ENCODE results near the gene LYPD6B. TPM values are rescaled to one million over a fixed set of nuclear protein-coding genes. Genes with fewer than 3 reads are reported as not detected.

LYPD6B gene
- total RNA-seq, 1 experiment from 2014 or later = not detected

GRCh38 chr2:149180226-149180875, 141.9 kb downstream of the LYPD6B start:
- Histone ChIP-seq H3K27ac (no peak overlapping the region), H3K4me1 (no peaks in the 10 kb centered on the region), H3K4me3 (no peak overlapping the region), H3K36me3 (no peaks in the 10 kb centered on the region), H3K9me3 (replicated peaks) (no peaks in the 10 kb centered on the region), H3K27me3 (no peaks in the 10 kb centered on the region)
- no peak for DNase-seq

GRCh38 chr2:149183187-149183586, 144.7 kb downstream of the LYPD6B start:
- Histone ChIP-seq H3K9me3 (replicated peaks) (no peaks in the 10 kb centered on the region), H3K27ac (no peak overlapping the region), H3K4me3 (no peak overlapping the region), H3K27me3 (no peaks in the 10 kb centered on the region), H3K36me3 (no peaks in the 10 kb centered on the region), H3K4me1 (no peaks in the 10 kb centered on the region)
- no peak for DNase-seq

- Histone ChIP-seq H3K27me3 (no peaks in the 10 kb centered on the region), H3K27ac (no peak overlapping the region), H3K4me3 (no peak overlapping the region), H3K36me3 (no peaks in the 10 kb centered on the region), H3K4me1 (no peaks in the 10 kb centered on the region), H3K9me3 (replicated peaks) (no peaks in the 10 kb centered on the region)
- DNase-seq = peak in 1 of 2 experiments; percentile 25
These were observed 146.5 kb downstream of the LYPD6B start for GRCh38 chr2:149184991-149185390.

GRCh38 chr2:149185942-149186490, 147.5 kb downstream of the LYPD6B start:
- DNase-seq = no peak

GRCh38 chr2:149187057-149187456, 148.6 kb downstream of the LYPD6B start:
- DNase-seq = no peak
- Histone ChIP-seq H3K4me1 (no peaks in the 10 kb centered on the region), H3K27me3 (no peaks in the 10 kb centered on the region), H3K9me3 (replicated peaks) (no peaks in the 10 kb centered on the region), H3K4me3 (no peak overlapping the region), H3K27ac (no peak overlapping the region), H3K36me3 (no peaks in the 10 kb centered on the region)

More at GRCh38 chr2:149185942-149186490, 147.5 kb downstream of the LYPD6B start:
- Histone ChIP-seq H3K36me3 (no peaks in the 10 kb centered on the region), H3K9me3 (replicated peaks) (no peaks in the 10 kb centered on the region), H3K27me3 (no peaks in the 10 kb centered on the region), H3K4me3 (no peak overlapping the region), H3K4me1 (no peaks in the 10 kb centered on the region), H3K27ac (no peak overlapping the region)

GRCh38 chr2:149188291-149188690, 149.8 kb downstream of the LYPD6B start:
- H3K36me3 ChIP-seq = no peaks in the 10 kb centered on the region
- no peaks in the 10 kb centered on the region for H3K4me1 ChIP-seq
- no peaks in the 10 kb centered on the region for H3K27me3 ChIP-seq
- DNase-seq = no peak
- no peak overlapping the region for H3K4me3 ChIP-seq
- H3K9me3 ChIP-seq (replicated peaks) = no peaks in the 10 kb centered on the region
- no peak overlapping the region for H3K27ac ChIP-seq

- no peak overlapping the region for H3K4me3 ChIP-seq
- no peaks in the 10 kb centered on the region for H3K4me1 ChIP-seq
- DNase-seq = no peak
These were observed 151.3 kb downstream of the LYPD6B start for GRCh38 chr2:149189769-149190168.

GRCh38 chr2:149191915-149192314, 153.4 kb downstream of the LYPD6B start:
- Histone ChIP-seq H3K9me3 (replicated peaks) (no peaks in the 10 kb centered on the region), H3K36me3 (no peaks in the 10 kb centered on the region), H3K4me3 (no peak overlapping the region), H3K27ac (no peak overlapping the region), H3K27me3 (no peaks in the 10 kb centered on the region), H3K4me1 (no peaks in the 10 kb centered on the region)
- DNase-seq = no peak

More at GRCh38 chr2:149189769-149190168, 151.3 kb downstream of the LYPD6B start:
- Histone ChIP-seq H3K36me3 (no peaks in the 10 kb centered on the region), H3K27me3 (no peaks in the 10 kb centered on the region), H3K27ac (no peak overlapping the region), H3K9me3 (replicated peaks) (no peaks in the 10 kb centered on the region)

- Histone ChIP-seq H3K27me3 (no peaks in the 10 kb centered on the region), H3K27ac (no peak overlapping the region), H3K4me3 (no peak overlapping the region), H3K36me3 (no peaks in the 10 kb centered on the region), H3K4me1 (no peaks in the 10 kb centered on the region), H3K9me3 (replicated peaks) (no peaks in the 10 kb centered on the region)
- no peak for DNase-seq
These were observed 153.9 kb downstream of the LYPD6B start for GRCh38 chr2:149192427-149192826.

GRCh38 chr2:149200109-149200520, 161.6 kb downstream of the LYPD6B start:
- Histone ChIP-seq H3K27ac (no peak overlapping the region), H3K27me3 (no peaks in the 10 kb centered on the region), H3K9me3 (replicated peaks) (no peaks in the 10 kb centered on the region; the same call in 1 of the 2 replicates), H3K4me3 (no peak overlapping the region), H3K4me1 (peaks cover 2% of the 10 kb centered on the region), H3K36me3 (no peaks in the 10 kb centered on the region)
- DNase-seq = no peak

- peaks cover 8% of the 10 kb centered on the region for H3K4me1 ChIP-seq
- no peak overlapping the region for H3K4me3 ChIP-seq
- H3K27ac ChIP-seq = no peak overlapping the region
- DNase-seq = no peak
- H3K27me3 ChIP-seq = no peaks in the 10 kb centered on the region
- H3K36me3 ChIP-seq = no peaks in the 10 kb centered on the region
- no peaks in the 10 kb centered on the region; the same call in 1 of the 2 replicates for H3K9me3 ChIP-seq (replicated peaks)
These were observed 166.2 kb downstream of the LYPD6B start for GRCh38 chr2:149204686-149205085.

- H3K4me3 ChIP-seq = no peak overlapping the region
- DNase-seq = peak; percentile 32 to 49
- no peaks in the 10 kb centered on the region for H3K36me3 ChIP-seq
- H3K9me3 ChIP-seq (replicated peaks) = no peaks in the 10 kb centered on the region; the same call in 1 of the 2 replicates
- H3K27me3 ChIP-seq = no peaks in the 10 kb centered on the region
- H3K4me1 ChIP-seq = peaks cover 8% of the 10 kb centered on the region
- no peak overlapping the region for H3K27ac ChIP-seq
These were observed 166.6 kb downstream of the LYPD6B start for GRCh38 chr2:149205143-149205542.

- no peaks in the 10 kb centered on the region for H3K4me1 ChIP-seq
- no peak overlapping the region for H3K4me3 ChIP-seq
- no peaks in the 10 kb centered on the region; the same call in 1 of the 2 replicates for H3K9me3 ChIP-seq (replicated peaks)
- H3K36me3 ChIP-seq = no peaks in the 10 kb centered on the region
- DNase-seq = no peak
- H3K27ac ChIP-seq = no peak overlapping the region
- no peaks in the 10 kb centered on the region for H3K27me3 ChIP-seq
These were observed 175.4 kb downstream of the LYPD6B start for GRCh38 chr2:149213764-149214493.

GRCh38 chr2:149218497-149218896, 180.0 kb downstream of the LYPD6B start:
- Histone ChIP-seq H3K9me3 (replicated peaks) (no peaks in the 10 kb centered on the region), H3K27ac (no peak overlapping the region), H3K27me3 (no peaks in the 10 kb centered on the region), H3K4me3 (no peak overlapping the region), H3K4me1 (peaks cover 8% of the 10 kb centered on the region), H3K36me3 (no peaks in the 10 kb centered on the region)
- DNase-seq = no peak

GRCh38 chr2:149219856-149220255, 181.4 kb downstream of the LYPD6B start:
- H3K36me3 ChIP-seq = no peaks in the 10 kb centered on the region
- no peak overlapping the region for H3K4me3 ChIP-seq
- no peaks in the 10 kb centered on the region for H3K9me3 ChIP-seq (replicated peaks)
- peaks cover 8% of the 10 kb centered on the region for H3K4me1 ChIP-seq
- H3K27me3 ChIP-seq = no peaks in the 10 kb centered on the region
- DNase-seq = peak in 1 of 2 experiments; percentile 4
- H3K27ac ChIP-seq = no peak overlapping the region
